ENCODE data around the gene ELMO3. TPM values are rescaled to one million over a fixed set of nuclear protein-coding genes. Genes with fewer than 3 reads are reported as not detected.

Gene ELMO3
- total RNA-seq, 2 experiments from 2014 or later, result 7.6 to 9.4 TPM

DNA sequence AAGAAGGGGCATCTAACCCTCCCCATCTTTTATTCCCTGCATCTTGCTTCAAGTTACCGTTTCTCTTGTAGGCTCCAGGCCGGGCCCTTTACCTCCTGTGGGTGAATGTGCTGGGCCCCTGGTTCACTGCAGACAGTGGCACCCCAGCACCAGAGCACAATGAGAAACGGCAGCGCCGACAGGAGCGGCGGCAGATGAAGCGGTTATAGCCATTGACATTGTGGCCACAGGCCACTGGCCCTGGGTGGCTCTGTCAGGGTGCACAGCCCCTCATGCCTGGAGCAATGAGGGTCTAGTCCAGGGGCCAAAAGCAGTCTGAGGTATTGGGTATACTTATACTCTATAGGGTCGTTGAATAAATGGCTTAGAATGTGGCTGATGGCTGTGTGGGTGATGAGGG is 30.0 kb downstream of the ELMO3 start:
- peaks cover 11% of the 10 kb centered on the region for H3K36me3 Mint-ChIP-seq
- peak overlapping the region; percentile 28 for H3K4me3 Mint-ChIP-seq
- ATAC-seq (ENCODE audit: low read depth) (no peak), DNase-seq (no peak)
- peak overlapping the region; percentile 14 for H3K27ac Mint-ChIP-seq
- H3K4me1 Mint-ChIP-seq, result peaks cover 26% of the 10 kb centered on the region
- no peaks in the 10 kb centered on the region for H3K9me3 Mint-ChIP-seq
- no peaks in the 10 kb centered on the region for H3K27me3 Mint-ChIP-seq
- POLR2A ChIA-PET, result interaction anchor here (10.3 kb wide), 1 partner anchor 17 kb away, joined by 130 read pairs; the partner anchor contains the start of genes FHOD1 and SLC9A5

DNA sequence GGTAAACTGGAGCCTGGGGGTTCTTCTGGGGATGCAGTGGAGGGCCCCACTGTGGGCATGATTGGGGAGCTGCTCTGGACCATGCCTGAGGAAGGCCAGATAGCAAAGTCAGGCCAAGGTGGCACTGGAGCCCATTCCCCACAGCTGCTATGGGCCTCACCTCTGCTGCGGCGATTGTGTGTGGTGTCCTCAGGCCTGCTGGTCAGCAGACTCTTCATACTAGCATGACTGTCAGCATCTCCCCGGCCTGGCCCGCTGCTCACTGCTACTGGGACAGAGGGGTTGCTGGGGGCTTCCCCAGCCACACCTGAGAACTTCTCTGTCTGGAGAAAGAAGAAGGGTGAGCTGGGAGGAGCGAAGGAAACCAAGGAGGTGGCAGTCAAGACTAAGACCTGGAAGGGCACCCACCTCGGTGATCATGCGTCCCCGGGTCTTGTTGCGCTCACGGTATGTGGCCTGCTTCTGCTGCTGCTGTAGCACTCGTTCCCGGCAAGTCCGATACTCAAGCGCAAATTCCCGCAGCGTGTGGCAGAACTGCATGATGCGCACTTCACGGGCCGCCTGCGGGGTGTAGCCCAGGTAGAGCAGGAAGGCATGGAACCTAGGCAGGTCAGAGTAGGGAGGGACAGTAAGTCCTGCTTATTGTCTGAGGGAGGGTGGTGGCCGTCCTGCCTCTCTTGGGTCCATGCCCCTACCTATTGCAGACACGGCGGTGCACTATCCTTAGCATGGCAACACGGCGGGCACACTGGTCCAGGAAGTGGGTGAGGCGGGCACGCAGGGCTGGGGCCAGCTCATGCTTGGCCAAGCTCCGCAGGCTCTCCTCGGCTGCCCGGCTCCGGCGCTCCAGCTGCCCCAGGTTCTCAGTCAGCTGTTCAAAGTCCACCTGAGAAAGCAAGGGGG is 31.2 kb downstream of the ELMO3 start:
- Mint-ChIP-seq H3K4me3 (no peak overlapping the region), H3K27me3 (no peaks in the 10 kb centered on the region), H3K27ac (no peak overlapping the region), H3K9me3 (no peaks in the 10 kb centered on the region), H3K4me1 (peaks cover 20% of the 10 kb centered on the region), H3K36me3 (peaks cover 11% of the 10 kb centered on the region)
- ATAC-seq (ENCODE audit: low read depth), result no peak
- no peak for DNase-seq
- POLR2A ChIA-PET, result interaction anchor here (10.3 kb wide), 1 partner anchor 16 kb away, joined by 130 read pairs; the partner anchor contains the start of genes FHOD1 and SLC9A5

GRCh38 chr16:67230809-67231660 is 32.1 kb downstream of the ELMO3 start:
- no peak for DNase-seq
- POLR2A ChIA-PET, result interaction anchor here (10.3 kb wide), 1 partner anchor 15 kb away, joined by 130 read pairs; the partner anchor contains the start of genes FHOD1 and SLC9A5
- Mint-ChIP-seq H3K27ac (peak overlapping the region; percentile 14), H3K4me3 (no peak overlapping the region), H3K27me3 (no peaks in the 10 kb centered on the region), H3K36me3 (peaks cover 12% of the 10 kb centered on the region), H3K4me1 (peaks cover 12% of the 10 kb centered on the region), H3K9me3 (no peaks in the 10 kb centered on the region)
- no peak for ATAC-seq (ENCODE audit: low read depth)

DNA sequence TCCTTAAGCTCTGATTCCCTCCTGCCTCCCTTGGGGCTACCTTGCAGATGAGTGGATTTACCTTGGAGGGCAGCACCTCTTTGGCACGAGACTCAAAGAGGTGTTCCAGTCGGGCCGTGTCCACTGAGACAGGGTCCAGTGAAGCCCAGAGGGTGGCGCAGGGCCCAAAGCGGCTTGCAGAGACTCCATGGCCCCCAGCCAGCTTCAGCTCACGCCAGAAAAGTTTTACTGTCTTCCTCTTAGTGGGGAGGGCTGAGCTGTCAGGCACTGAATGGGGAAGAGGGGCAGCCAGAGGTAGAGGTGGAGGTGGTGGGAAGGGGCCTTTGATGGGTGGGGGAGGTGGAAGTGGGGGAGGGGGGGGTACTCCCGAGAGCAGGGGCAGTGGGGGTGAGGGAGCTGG is 34.7 kb downstream of the ELMO3 start:
- H3K36me3 Mint-ChIP-seq, result peaks cover 24% of the 10 kb centered on the region
- H3K4me1 Mint-ChIP-seq, result peaks cover 12% of the 10 kb centered on the region
- ATAC-seq (ENCODE audit: low read depth) (no peak), DNase-seq (no peak)
- H3K9me3 Mint-ChIP-seq, result no peaks in the 10 kb centered on the region
- no peaks in the 10 kb centered on the region for H3K27me3 Mint-ChIP-seq
- H3K4me3 Mint-ChIP-seq, result no peak overlapping the region
- POLR2A ChIA-PET, result interaction anchor here (1.1 to 3.6 kb wide), 2 partner anchors 11 to 14 kb away, joined by 3 to 17 read pairs; partner anchors contain the start of gene FHOD1
- no peak overlapping the region for H3K27ac Mint-ChIP-seq

DNA sequence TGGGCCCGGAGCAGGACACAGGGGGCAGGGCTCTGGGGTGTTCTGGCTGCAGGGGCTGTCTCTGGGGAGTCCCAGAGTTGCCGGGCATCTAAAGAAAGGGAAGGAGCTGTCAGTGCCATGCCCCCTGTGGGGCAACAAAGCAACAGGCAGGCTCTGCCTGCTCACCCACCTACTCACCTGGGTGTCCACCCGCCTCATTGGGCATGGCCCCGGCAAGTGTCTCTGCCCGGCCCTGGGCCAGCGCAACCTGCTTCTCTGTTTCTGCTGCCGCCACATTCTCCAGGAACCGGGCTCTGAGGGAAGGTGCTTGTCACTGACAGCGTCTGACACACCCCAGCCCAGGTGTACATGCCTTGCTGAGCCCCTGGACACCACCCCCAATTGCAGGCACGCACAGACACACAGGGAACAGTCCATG is 35.3 kb downstream of the ELMO3 start:
- H3K27ac Mint-ChIP-seq, result no peak overlapping the region
- no peak for DNase-seq
- peaks cover 24% of the 10 kb centered on the region for H3K36me3 Mint-ChIP-seq

GRCh38 chr16:67235816-67236562 is 37.1 kb downstream of the ELMO3 start:
- H3K36me3 Mint-ChIP-seq, result peaks cover 24% of the 10 kb centered on the region

More for the DNA sequence above, 35.3 kb downstream of the ELMO3 start:
- no peaks in the 10 kb centered on the region for H3K27me3 Mint-ChIP-seq
- H3K4me3 Mint-ChIP-seq, result no peak overlapping the region
- H3K4me1 Mint-ChIP-seq, result peaks cover 12% of the 10 kb centered on the region
- POLR2A ChIA-PET, result interaction anchor here (1.1 to 3.6 kb wide), 2 partner anchors 10 to 13 kb away, joined by 3 to 17 read pairs; partner anchors contain the start of gene FHOD1
- ATAC-seq (ENCODE audit: low read depth), result no peak
- H3K9me3 Mint-ChIP-seq, result no peaks in the 10 kb centered on the region

DNA sequence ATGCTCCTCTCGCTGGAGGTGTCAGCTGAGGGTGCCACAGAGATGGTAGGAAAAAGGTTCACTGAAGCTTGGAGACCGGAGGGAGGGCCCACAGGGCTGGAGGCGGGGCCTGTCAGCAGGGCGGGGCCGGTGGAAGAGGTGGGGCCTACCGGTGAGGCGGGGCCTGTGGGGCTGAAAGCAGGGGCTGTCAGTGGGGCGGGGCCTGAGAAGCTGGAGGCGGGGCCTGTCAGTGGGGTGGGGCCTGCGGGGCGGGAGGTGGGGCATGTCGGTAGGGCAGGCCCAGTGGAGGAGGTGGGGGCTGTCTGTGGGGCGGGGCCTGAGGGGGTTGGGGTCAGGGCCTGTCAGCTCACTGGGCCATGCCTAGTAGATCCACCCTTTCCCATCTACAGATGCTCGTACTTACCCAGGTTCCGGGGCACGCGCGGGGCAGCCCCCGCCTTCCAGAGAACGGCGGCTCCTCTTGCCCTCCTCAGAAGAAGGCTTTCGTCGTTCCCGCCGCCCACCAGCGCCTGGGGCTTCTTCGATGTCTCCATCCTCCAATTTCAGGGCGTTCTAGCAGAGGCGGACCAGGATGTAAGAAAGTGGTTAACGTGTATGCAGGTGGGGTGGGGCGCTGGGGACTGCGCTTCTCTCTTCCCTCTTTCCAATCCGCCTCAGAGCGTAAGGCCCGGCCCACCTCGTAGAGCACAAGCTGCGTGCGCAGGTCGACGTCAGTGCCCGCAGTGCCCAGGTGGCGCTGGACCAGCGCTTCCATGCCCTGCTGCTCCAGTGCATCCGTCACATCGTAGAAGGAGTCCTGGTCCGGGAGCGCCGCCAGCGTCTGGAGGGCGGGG is 37.8 kb downstream of the ELMO3 start:
- Mint-ChIP-seq H3K4me1 (peaks cover 20% of the 10 kb centered on the region), H3K36me3 (peaks cover 26% of the 10 kb centered on the region), H3K27ac (peak overlapping the region; percentile 44), H3K9me3 (no peaks in the 10 kb centered on the region), H3K4me3 (no peak overlapping the region), H3K27me3 (no peaks in the 10 kb centered on the region)
- ATAC-seq (ENCODE audit: low read depth) (peak; percentile 72), DNase-seq (peak; percentile 83)
- POLR2A ChIA-PET, result interaction anchor here (0.6 to 3.6 kb wide), 4 partner anchors 8 to 27 kb away, joined by 3 to 17 read pairs (median 9); partner anchors contain the start of genes FHOD1 and TMEM208

More at GRCh38 chr16:67235816-67236562, 37.1 kb downstream of the ELMO3 start:
- Mint-ChIP-seq H3K4me1 (peaks cover 15% of the 10 kb centered on the region), H3K27ac (peak overlapping the region; percentile 44), H3K27me3 (no peaks in the 10 kb centered on the region), H3K9me3 (no peaks in the 10 kb centered on the region), H3K4me3 (no peak overlapping the region)
- peak; percentile 12 for ATAC-seq (ENCODE audit: low read depth)
- POLR2A ChIA-PET, result interaction anchor here (1.0 to 3.6 kb wide), 3 partner anchors 9 to 12 kb away, joined by 3 to 17 read pairs (median 3); partner anchors contain the start of genes FHOD1 and TMEM208
- DNase-seq, result no peak

- Mint-ChIP-seq H3K27me3 (no peaks in the 10 kb centered on the region), H3K27ac (no peak overlapping the region), H3K4me1 (peaks cover 24% of the 10 kb centered on the region), H3K4me3 (no peak overlapping the region), H3K36me3 (peaks cover 24% of the 10 kb centered on the region), H3K9me3 (no peaks in the 10 kb centered on the region)
- POLR2A ChIA-PET, result interaction anchor here (1.2 to 3.2 kb wide), 2 partner anchors 11 to 28 kb away, joined by 3 to 14 read pairs; partner anchors contain the start of gene TMEM208
- ATAC-seq (ENCODE audit: low read depth) (no peak), DNase-seq (no peak)
These were observed 38.7 kb downstream of the ELMO3 start for GRCh38 chr16:67237396-67238277.

DNA sequence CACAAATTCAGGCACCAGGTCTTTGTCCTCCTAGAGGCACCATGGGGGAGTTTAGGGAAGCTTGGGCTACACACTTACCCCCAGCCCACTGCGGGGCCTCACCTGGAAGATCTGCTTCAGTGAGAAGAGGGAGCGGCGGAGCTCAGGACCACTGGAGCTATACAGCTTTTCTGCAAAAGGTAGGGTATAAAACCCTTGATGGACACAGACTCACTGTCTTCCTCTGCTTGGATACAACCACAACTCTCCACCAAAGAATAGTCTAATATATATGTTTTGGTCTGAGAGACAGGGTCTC is 39.3 kb downstream of the ELMO3 start:
- Mint-ChIP-seq H3K36me3 (peaks cover 25% of the 10 kb centered on the region), H3K4me1 (peaks cover 25% of the 10 kb centered on the region), H3K4me3 (no peak overlapping the region), H3K27me3 (no peaks in the 10 kb centered on the region), H3K27ac (no peak overlapping the region), H3K9me3 (no peaks in the 10 kb centered on the region)
- ATAC-seq (ENCODE audit: low read depth), result no peak
- POLR2A ChIA-PET, result interaction anchor here (3.2 kb wide), 1 partner anchor 11 kb away, joined by 14 read pairs; the partner anchor contains the start of gene TMEM208
- DNase-seq, result no peak

GRCh38 chr16:67238806-67239470 is 40.0 kb downstream of the ELMO3 start:
- Mint-ChIP-seq H3K27ac (no peak overlapping the region), H3K4me1 (peaks cover 30% of the 10 kb centered on the region), H3K36me3 (peaks cover 23% of the 10 kb centered on the region), H3K27me3 (no peaks in the 10 kb centered on the region), H3K9me3 (no peaks in the 10 kb centered on the region), H3K4me3 (no peak overlapping the region)
- POLR2A ChIA-PET, result interaction anchor here (3.2 kb wide), 1 partner anchor 12 kb away, joined by 14 read pairs; the partner anchor contains the start of gene TMEM208
- ATAC-seq (ENCODE audit: low read depth) (no peak), DNase-seq (no peak)

DNA sequence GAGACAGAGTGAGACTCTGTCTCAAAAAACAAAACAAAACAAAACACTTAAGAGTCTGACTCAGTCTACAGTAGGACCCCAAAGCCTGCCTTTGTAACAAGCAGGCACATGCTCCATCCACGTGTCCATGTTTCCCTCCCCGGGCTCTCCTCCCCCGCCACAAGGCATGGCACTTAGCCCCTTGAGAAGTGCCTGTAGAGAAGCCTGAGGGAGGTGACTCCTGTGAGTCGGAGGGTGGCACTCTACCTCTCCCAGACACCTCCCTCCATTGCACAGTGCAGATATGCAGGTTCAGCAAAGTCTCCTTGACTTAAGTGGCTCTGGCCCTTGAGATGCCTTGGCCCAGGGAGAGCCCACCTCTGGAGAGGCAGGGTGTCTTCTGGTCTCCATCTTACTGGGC is 41.6 kb downstream of the ELMO3 start:
- ATAC-seq (ENCODE audit: low read depth) (no peak), DNase-seq (no peak)
- no peak overlapping the region for H3K4me3 Mint-ChIP-seq
- no peaks in the 10 kb centered on the region for H3K9me3 Mint-ChIP-seq
- H3K27me3 Mint-ChIP-seq, result no peaks in the 10 kb centered on the region
- H3K27ac Mint-ChIP-seq, result peak overlapping the region; percentile 25
- peaks cover 44% of the 10 kb centered on the region for H3K4me1 Mint-ChIP-seq
- POLR2A ChIA-PET, result no interaction called here
- H3K36me3 Mint-ChIP-seq, result peaks cover 23% of the 10 kb centered on the region

Data from activated naive CD8-positive, alpha-beta T cell treated with anti-CD3 and anti-CD28 coated beads, Interleukin-2, amount 10 ng/mL, durations not matched to agents 7 days and 5 days (primary cell).